Left lung (tissue), 10 donors: ENCODE measurements around the gene UXT. TPM values are rescaled to one million over a fixed set of nuclear protein-coding genes. Genes with fewer than 3 reads are reported as not detected.

Experiments used
- ATAC-seq: fragments of 200-7000 bp; cut with Tn5 transposase; one replicate; pipeline ENCODE4 v1.9.1; 2020; ENCODE audit warnings: moderate library complexity
- DNase-seq, 4 donors: peaks; one replicate each; pipeline ENCODE4 v3.0.0-alpha.2; 2013 to 2020
- H3K27ac ChIP-seq, 2 donors: fragments of 200-600 bp; sonication (generic) in 1 of 2; one replicate each; pipeline versions ENCODE4 v1.5.0 to v1.8.0; 2020 to 2021
- H3K27me3 ChIP-seq, 2 donors: fragments of 200-600 bp; sonication (generic) in 1 of 2; one replicate each; pipeline versions ENCODE4 v1.5.0 to v1.8.0; 2020 to 2021
- H3K36me3 ChIP-seq, 2 donors: fragments of 200-600 bp; sonication (generic) in 1 of 2; one replicate each; pipeline versions ENCODE4 v1.5.0 to v1.8.0; 2020 to 2021
- H3K4me1 ChIP-seq, 2 donors: fragments of 200-600 bp; one replicate each; pipeline ENCODE4 v1.8.0; 2021
- H3K4me3 ChIP-seq, 2 donors: fragments of 200-600 bp; sonication (generic) in 1 of 2; one replicate each; pipeline versions ENCODE4 v1.5.0 to v1.8.0; 2020 to 2021; ENCODE audit warnings: mild to moderate bottlenecking in 1 of 2
- H3K9me3 ChIP-seq, 2 donors: fragments of 200-600 bp; sonication (generic) in 1 of 2; one replicate each; pipeline versions ENCODE4 v1.5.0 to v1.8.0; 2020 to 2021
- intact Hi-C, 2 donors: fragments of 100-400 bp; cut with DNase I; formaldehyde crosslinking; loops; one replicate each; pipeline versions ENCODE4 v1.11.2 to v1.14.2; 2022
- polyA plus RNA-seq, 6 donors: library from polyadenylated mRNA; unstranded; fragments of 120-200 nt; gene quantifications; one replicate each; pipeline ENCODE4 v1.2.1, GENCODE V29; 2013; ENCODE audit not compliant: insufficient read length in 6 of 6
- total RNA-seq, 2 donors: library from RNA; stranded (reverse); fragmentation: NEBNext Ultra II Directional; extraction: Animal tissue kit (Norgen Biotek cat#: 25700); gene quantifications; one replicate each; pipeline ENCODE4 v1.2.1, GENCODE V29; 2021
- TF ChIP-seq, protein P1 (sequence below), 2 donors: fragments of 200-600 bp; sonication (generic) in 1 of 2; IDR thresholded peaks; one replicate each; pipeline versions ENCODE4 v1.5.0 to v1.8.0; 2021; ENCODE audit warnings: antibody characterized with exemption in 2 of 2
- donor health status: DM: no; HTN: yes; CAD: no.
- donor health status: DM: no; HTN: no; CAD: no.

Gene UXT
- total and polyA plus RNA-seq, 8 donors: 77.9 to 130 (median 118) TPM

DNA sequence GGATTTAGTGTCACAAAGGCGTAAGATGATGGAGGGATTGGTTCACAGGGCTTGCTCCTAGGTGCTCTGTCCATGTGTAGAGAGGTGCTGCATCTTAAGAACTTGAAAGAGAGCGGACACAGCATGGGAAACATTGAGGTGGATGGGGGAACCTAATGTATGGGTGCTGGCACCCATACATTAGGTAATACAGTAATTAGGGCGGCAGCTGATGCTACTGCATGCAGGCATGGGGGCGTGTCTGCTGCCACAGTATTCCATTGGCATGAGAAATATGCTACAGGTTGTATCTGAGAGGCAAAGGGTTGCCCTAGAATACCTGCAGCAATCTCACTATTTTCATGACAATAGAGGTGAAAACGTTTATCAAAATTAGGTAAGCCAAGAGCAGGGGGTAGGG lies 45.8 kb upstream of the UXT start:
- ATAC-seq: no peak
- Histone ChIP-seq H3K9me3 (no peaks in the 10 kb centered on the region), H3K27ac (no peak overlapping the region), H3K27me3 (no peaks in the 10 kb centered on the region), H3K36me3 (no peaks in the 10 kb centered on the region), H3K4me3 (no peak overlapping the region), H3K4me1 (no peaks in the 10 kb centered on the region)
- intact Hi-C loops: no loop called here
- no peak for DNase-seq
- TF ChIP-seq, protein P1, sequence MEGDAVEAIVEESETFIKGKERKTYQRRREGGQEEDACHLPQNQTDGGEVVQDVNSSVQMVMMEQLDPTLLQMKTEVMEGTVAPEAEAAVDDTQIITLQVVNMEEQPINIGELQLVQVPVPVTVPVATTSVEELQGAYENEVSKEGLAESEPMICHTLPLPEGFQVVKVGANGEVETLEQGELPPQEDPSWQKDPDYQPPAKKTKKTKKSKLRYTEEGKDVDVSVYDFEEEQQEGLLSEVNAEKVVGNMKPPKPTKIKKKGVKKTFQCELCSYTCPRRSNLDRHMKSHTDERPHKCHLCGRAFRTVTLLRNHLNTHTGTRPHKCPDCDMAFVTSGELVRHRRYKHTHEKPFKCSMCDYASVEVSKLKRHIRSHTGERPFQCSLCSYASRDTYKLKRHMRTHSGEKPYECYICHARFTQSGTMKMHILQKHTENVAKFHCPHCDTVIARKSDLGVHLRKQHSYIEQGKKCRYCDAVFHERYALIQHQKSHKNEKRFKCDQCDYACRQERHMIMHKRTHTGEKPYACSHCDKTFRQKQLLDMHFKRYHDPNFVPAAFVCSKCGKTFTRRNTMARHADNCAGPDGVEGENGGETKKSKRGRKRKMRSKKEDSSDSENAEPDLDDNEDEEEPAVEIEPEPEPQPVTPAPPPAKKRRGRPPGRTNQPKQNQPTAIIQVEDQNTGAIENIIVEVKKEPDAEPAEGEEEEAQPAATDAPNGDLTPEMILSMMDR (IDR thresholded peaks at IDR 0.05): no peak

DNA sequence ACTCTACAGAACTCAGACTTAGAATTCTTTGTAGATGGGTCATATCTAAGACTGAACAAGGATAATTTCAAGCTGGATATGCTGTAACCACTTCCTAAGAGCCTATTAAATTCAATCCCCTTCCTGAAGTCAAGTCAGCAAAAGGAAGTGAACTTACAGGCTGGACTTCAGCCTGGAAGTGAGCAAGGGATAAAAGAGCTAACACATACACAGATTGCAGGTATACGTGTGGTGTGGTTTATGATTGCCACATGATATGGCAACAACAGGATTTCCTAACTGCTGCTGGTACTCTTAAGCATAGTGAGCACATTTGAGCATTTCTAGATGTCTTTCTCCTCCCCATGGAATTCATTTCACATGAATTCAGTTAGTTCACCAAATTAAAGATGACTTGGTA lies 38.2 kb upstream of the UXT start:
- Histone ChIP-seq H3K27ac (no peak overlapping the region), H3K27me3 (no peaks in the 10 kb centered on the region), H3K4me3 (no peak overlapping the region), H3K9me3 (no peaks in the 10 kb centered on the region), H3K36me3 (no peaks in the 10 kb centered on the region), H3K4me1 (no peaks in the 10 kb centered on the region)
- intact Hi-C loops: no loop called here
- DNase-seq: no peak
- TF ChIP-seq, protein P1 (IDR thresholded peaks at IDR 0.05): no peak
- no peak for ATAC-seq

DNA sequence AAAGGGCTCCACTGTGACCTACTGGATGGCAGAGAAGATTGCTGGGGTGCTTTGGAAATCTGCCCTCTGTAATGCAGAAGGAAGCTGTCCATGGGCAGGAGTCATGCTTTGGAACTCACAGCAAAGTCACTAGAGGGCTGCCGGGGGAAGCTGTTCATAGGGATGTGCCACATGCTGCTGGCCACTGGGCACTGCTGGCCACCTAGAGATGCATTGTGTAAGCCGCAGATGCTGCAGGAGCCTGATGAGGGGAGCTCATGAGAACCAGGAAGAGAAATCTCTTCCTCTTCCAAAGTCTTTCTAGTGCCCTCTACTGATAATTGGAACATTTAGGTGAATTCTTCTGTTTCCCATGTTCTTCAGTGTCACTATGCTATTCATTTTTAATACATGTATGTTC lies 31.2 kb upstream of the UXT start:
- H3K36me3 ChIP-seq: no peaks in the 10 kb centered on the region
- no peaks in the 10 kb centered on the region for H3K27me3 ChIP-seq

DNA sequence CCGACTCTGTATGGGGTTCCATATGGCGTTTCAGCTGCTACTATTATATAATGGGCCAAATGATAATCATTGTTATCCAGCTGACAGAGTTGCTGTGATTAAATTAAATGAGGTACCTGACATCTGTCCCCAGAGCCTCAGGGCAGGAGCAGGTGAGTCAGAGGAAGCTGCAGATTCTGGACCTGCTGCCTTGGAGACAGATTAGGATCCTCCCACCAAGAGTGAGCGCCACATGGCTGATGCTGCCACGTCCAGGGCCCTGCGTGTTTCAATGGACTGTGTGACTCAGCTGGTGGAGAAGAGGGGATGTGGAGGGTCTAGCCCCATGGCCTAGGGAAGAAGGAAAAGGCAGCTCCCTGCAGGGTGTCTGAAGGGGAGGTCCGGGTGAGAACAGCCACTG lies 28.3 kb upstream of the UXT start:
- Histone ChIP-seq H3K27me3 (no peaks in the 10 kb centered on the region), H3K4me3 (no peak overlapping the region), H3K36me3 (no peaks in the 10 kb centered on the region), H3K27ac (no peak overlapping the region), H3K9me3 (no peaks in the 10 kb centered on the region), H3K4me1 (no peaks in the 10 kb centered on the region)
- intact Hi-C loops: no loop called here
- no peak for ATAC-seq
- no peak for DNase-seq
- TF ChIP-seq, protein P1 (IDR thresholded peaks at IDR 0.05): no peak

More for the DNA sequence above, 31.2 kb upstream of the UXT start:
- Histone ChIP-seq H3K27ac (no peak overlapping the region), H3K9me3 (no peaks in the 10 kb centered on the region), H3K4me1 (no peaks in the 10 kb centered on the region), H3K4me3 (no peak overlapping the region)
- TF ChIP-seq, protein P1 (IDR thresholded peaks at IDR 0.05): no peak
- ATAC-seq (no peak), DNase-seq (no peak)
- intact Hi-C loops: no loop called here

DNA sequence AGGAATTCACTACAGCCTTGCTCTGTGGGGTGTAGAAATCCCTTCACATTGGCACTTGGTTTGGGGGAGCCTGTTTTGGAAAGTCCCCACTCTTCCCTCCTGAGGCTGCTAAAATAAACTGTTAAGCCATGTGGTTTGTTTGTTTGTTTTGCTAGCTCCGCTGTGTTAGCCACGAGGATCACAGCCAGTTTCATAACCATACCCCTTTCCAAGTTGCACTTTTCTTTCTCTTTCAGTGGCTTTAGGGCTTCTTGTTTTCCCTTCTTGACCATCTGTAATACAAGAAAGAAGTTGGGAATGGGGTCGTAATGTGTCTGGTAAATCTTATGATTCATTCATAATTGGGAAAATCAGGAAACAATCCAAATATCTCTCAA lies 24.8 kb upstream of the UXT start:
- TF ChIP-seq, protein P1 (IDR thresholded peaks at IDR 0.05): no peak
- H3K4me3 ChIP-seq: no peak overlapping the region

More for the DNA sequence above, 24.8 kb upstream of the UXT start:
- ATAC-seq (no peak), DNase-seq (no peak)
- no peak overlapping the region for H3K27ac ChIP-seq
- no peaks in the 10 kb centered on the region for H3K27me3 ChIP-seq
- H3K4me1 ChIP-seq: no peaks in the 10 kb centered on the region
- intact Hi-C loops: no loop called here
- H3K36me3 ChIP-seq: no peaks in the 10 kb centered on the region
- no peaks in the 10 kb centered on the region for H3K9me3 ChIP-seq
